ENCODE results near the gene LRSAM1.

Gene LRSAM1

DNA sequence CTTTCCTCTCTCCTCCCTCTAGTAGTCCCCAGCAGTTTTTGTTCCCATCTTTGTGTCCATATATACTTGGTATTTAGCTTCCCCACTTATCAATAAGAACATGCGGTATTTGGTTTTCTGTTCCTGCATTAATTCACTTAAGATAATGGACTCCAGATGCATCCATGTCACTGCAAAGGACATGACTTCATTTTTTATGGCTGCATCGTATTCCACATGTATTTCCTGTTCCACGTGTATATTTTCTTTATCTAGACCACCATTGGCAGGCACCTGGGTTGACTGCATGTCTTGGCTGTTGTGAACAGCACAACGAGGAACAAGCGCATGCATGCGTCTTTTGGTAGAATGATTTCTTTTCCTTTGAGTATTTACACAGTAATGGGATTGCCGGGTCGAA, 20.9 kb upstream of the LRSAM1 start:
- H3K4me3 Mint-ChIP-seq: no peak overlapping the region
- TF ChIP-seq, protein P1, sequence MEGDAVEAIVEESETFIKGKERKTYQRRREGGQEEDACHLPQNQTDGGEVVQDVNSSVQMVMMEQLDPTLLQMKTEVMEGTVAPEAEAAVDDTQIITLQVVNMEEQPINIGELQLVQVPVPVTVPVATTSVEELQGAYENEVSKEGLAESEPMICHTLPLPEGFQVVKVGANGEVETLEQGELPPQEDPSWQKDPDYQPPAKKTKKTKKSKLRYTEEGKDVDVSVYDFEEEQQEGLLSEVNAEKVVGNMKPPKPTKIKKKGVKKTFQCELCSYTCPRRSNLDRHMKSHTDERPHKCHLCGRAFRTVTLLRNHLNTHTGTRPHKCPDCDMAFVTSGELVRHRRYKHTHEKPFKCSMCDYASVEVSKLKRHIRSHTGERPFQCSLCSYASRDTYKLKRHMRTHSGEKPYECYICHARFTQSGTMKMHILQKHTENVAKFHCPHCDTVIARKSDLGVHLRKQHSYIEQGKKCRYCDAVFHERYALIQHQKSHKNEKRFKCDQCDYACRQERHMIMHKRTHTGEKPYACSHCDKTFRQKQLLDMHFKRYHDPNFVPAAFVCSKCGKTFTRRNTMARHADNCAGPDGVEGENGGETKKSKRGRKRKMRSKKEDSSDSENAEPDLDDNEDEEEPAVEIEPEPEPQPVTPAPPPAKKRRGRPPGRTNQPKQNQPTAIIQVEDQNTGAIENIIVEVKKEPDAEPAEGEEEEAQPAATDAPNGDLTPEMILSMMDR (IDR thresholded peaks at IDR 0.05): no peak
- H3K9me3 Mint-ChIP-seq: no peaks in the 10 kb centered on the region
- no peak overlapping the region for H3K27ac Mint-ChIP-seq
- peaks cover 16% of the 10 kb centered on the region for H3K4me1 Mint-ChIP-seq
- H3K36me3 Mint-ChIP-seq (ENCODE audit: low read depth): peaks cover 68% of the 10 kb centered on the region
- no peak for DNase-seq
- no peaks in the 10 kb centered on the region for H3K27me3 Mint-ChIP-seq (ENCODE audit: low read depth, poor library complexity)

DNA sequence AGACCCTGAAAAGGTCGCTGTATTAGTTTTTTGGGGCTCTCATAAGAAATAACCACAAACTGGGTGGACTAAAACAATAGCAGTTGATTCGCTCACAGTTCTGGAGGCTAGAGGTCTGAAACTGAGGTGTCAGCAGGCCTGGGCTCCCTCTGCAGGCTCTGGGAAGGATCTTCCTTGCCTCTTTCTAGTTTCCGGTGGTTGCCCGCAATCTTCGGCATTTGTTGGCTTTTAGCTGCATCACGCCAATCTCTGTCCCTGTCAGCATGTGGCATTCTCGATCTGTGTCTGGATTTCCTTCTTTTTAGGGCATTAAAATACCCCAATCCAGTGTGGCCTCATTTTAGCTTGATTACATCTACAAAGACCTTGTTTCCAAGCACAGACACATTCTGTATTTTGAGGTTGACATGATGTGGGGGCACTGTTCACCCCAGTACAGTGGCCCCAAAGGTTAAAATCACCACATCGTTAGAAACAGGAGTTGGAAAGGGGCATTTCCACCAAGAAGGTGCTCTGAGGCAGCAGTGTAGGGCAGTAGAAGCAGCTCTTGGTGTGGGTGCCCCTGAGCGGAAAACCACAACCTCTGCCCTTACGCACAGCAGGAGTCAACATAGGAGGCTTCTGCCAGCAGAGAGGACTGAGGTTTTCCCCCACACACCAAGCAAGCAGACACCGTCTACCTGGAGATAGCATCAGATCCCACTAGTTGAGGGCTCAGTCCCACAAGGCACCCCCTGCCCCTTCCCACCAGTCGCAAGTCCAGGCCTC, 13.6 kb upstream of the LRSAM1 start:
- Mint-ChIP-seq H3K27ac (no peak overlapping the region), H3K36me3 (ENCODE audit: low read depth) (peaks cover 84% of the 10 kb centered on the region)

DNA sequence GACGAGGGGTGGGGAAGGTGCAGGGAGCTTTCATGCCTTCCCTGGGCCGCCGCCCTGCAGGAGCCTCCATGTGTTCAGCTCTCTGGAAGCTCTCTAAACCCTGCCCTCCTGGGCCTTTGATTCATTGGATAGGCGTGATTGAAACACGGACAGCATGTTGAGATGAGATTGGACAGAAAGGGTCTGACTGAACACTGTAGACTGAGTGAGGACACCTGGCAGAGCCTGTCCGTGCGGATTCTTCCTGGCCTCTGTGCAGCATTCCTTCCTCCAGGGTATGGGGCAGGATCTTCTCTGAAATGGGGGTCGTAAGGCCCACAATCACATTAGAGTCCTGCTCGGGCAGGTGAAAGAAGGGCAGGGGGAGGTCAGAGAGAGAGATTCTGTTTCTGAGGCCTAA, 12.9 kb upstream of the LRSAM1 start:
- Mint-ChIP-seq H3K4me3 (no peak overlapping the region), H3K27ac (peak overlapping the region; percentile 28), H3K36me3 (ENCODE audit: low read depth) (peaks cover 84% of the 10 kb centered on the region), H3K9me3 (peaks cover 5% of the 10 kb centered on the region), H3K4me1 (no peaks in the 10 kb centered on the region), H3K27me3 (ENCODE audit: low read depth, poor library complexity) (no peaks in the 10 kb centered on the region)
- TF ChIP-seq, protein P1 (IDR thresholded peaks at IDR 0.05): no peak
- no peak for DNase-seq

More for the DNA sequence above, 13.6 kb upstream of the LRSAM1 start:
- Mint-ChIP-seq H3K27me3 (ENCODE audit: low read depth, poor library complexity) (no peaks in the 10 kb centered on the region), H3K9me3 (peaks cover 5% of the 10 kb centered on the region), H3K4me1 (no peaks in the 10 kb centered on the region), H3K4me3 (no peak overlapping the region)
- no peak for DNase-seq
- TF ChIP-seq, protein P1 (IDR thresholded peaks at IDR 0.05): no peak

DNA sequence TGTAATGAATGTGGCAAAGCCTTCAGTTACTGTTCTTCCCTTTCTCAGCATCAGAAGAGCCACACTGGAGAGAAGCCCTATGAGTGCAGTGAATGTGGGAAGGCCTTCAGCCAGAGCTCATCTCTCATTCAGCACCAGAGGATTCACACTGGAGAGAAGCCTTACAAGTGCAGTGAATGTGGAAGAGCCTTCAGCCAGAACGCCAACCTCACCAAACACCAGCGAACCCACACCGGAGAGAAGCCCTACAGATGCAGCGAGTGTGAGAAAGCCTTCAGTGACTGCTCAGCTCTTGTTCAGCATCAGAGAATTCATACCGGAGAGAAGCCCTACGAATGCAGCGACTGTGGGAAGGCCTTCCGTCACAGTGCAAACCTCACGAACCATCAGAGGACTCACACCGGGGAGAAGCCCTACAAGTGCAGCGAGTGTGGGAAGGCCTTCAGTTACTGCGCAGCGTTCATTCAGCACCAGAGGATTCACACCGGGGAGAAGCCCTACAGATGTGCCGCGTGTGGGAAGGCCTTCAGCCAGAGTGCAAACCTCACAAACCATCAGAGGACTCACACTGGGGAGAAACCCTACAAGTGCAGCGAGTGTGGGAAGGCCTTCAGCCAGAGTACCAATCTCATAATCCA, 6.9 kb upstream of the LRSAM1 start:
- Mint-ChIP-seq H3K27ac (peak overlapping the region; percentile 82), H3K4me1 (peaks cover 20% of the 10 kb centered on the region), H3K36me3 (ENCODE audit: low read depth) (peaks cover 97% of the 10 kb centered on the region), H3K27me3 (ENCODE audit: low read depth, poor library complexity) (no peaks in the 10 kb centered on the region), H3K9me3 (peaks cover 20% of the 10 kb centered on the region), H3K4me3 (no peak overlapping the region)
- DNase-seq: no peak
- TF ChIP-seq, protein P1 (IDR thresholded peaks at IDR 0.05): no peak

DNA sequence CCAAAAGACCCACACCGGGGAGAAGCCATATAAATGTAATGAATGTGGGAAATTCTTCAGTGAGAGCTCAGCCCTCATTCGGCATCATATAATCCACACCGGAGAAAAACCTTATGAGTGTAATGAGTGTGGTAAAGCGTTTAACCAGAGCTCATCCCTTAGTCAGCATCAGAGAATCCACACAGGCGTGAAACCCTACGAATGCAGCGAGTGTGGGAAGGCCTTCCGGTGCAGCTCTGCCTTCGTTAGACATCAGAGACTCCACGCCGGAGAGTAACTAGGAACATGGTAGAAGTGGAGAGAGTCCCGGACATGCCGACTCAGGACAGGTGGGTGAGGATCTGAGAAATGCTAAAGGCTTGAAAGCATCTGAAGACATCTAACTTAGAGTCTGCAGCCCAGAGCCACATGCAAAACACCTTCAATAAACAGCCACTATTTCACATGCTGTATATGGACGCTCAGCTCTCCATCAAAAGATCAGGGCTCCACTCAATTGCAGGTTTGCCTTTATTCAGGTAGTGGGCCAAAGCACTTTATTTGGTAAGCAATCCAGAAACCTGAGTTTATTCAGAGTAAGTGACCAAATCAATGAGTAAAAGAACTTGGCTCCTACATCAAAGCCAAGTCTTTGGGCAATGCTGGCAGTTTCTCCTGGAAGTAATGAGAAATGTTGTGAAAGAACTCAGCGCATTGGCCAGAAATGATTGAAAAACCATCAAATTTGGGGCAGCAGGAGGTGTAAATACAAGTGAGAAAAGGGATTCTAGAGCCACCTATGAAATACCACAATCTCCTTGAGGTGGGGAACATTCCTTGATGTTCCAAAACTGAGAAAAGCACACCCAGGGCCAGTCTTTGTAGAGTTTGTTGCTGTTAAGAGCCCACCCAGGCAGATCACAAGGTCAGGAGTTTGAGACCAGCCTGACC, 6.1 kb upstream of the LRSAM1 start:
- H3K4me3 Mint-ChIP-seq: no peak overlapping the region
- H3K27ac Mint-ChIP-seq: peak overlapping the region; percentile 100
- H3K27me3 Mint-ChIP-seq (ENCODE audit: low read depth, poor library complexity): no peaks in the 10 kb centered on the region
- peaks cover 28% of the 10 kb centered on the region for H3K4me1 Mint-ChIP-seq
- H3K9me3 Mint-ChIP-seq: peaks cover 20% of the 10 kb centered on the region
- TF ChIP-seq, protein P1 (IDR thresholded peaks at IDR 0.05): no peak
- DNase-seq: no peak
- H3K36me3 Mint-ChIP-seq (ENCODE audit: low read depth): peaks cover 97% of the 10 kb centered on the region
